ENCODE results near the gene FGF7.
A peak's percentile ranks its signal among the peaks of the same experiment; 100 is the strongest.
"Not testable (repeated sequence)": the region's sequence is repeated elsewhere in the genome, so short reads cannot be mapped to it uniquely, and the experiment has no call there.

The FGF7 gene

DNA sequence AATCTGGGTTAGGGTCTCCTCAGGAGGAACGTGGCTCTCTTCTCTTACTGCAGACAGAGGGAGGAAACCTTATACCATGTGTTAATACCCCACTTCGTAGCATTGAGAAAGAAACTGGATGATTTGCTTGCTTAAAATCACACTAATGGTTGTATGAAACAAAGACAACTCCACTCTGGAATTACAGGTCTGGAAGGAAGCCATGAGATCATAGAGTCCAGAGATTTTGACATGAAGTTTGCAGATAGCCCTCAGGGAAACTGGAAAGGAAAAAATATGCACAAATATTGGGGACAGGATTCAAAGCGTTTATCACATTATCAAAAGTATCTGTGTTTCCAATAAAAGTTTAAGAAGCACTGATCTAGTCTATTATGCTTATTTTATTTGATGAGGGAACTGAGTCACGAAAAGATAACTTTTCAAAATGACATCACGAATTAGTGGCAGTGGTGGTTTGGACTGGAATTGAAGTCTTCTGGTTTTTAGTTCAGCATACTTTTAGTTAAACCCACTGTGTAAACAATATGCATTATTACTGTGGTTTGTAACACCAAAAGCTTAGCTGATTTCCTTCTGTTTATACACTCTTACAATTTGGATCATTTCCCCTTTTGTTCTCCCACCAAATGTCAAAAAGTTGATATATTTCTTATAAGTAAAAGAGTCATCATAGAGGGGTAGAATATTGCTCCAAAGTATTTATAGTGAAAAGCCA is 16.8 kb downstream of the FGF7 start:
- no peak for DNase-seq (ENCODE audit: low spot score)

DNA sequence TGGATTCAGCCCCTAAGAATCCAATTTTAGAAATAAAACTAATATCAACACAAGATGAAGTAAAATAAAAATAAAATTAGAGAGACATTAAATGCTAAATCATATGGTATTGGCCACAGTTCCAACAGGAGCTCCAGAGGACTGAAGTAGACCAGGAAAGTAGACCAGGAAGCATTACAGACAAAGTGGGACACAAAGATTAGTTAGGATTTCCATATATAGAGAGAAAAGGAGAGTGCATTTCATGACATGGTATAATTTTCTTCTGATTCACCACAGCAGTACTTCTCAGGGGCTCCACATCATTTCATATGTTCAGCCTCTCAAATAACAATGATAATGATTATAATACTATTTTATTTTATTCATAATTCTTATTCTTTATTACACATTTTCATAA is 18.3 kb downstream of the FGF7 start:
- no peak for DNase-seq (ENCODE audit: low spot score)

DNA sequence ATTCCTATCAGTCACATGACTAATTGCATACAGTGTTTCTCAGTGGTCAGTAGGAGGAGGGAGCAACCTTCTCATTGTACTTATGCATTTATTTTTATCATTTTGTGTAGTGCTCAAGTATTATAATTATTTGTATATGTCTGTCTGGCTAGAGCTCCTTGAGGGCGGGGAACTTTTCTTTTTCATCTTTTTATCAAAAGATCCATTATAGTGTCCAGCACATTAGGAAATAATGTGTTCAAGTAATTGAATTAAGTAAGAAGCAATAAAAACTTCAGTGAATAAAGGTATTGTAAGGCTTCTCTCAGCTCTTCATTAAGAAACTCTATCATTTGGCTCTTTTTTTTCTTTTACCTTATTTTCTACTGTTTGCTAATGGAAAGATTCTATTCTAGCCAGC is 18.8 kb downstream of the FGF7 start:
- no peak for DNase-seq (ENCODE audit: low spot score)

DNA sequence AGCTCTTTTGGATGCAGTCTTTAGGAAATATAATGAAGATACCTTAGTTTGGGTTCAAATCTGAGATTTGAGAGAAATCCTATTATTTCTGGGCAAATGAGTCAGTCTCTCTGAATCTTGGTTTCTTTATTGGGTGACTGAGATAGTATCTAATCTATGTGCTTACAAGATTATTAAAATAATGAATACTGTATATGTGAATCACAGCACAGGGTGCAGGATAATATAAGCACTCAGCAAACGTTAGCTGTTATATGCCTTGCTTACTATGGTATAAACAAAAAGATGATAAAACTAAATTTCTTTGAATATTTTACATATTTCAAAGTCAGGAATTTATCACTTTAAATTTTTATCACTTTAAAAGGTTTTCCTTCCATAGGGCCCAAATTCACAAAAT is 29.6 kb downstream of the FGF7 start:
- no peak for DNase-seq (ENCODE audit: low spot score)

DNA sequence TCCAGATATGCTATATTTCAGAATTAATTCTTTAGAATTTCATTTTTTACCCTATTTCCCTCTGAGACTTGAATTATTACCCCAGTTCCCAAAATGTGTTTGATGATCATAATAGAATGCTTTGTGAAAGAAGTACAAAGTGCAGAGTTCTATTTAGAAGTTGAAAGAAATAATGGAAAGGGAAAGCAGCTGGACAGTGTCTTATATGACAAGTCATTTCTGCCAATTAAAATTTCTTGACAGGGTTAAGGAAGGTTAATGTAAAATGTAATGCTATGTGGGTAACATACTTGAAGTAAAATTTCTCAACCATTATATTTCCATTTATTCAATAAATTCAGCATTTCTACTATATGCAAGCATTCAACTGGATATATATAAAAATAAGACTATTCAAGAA is 33.1 kb downstream of the FGF7 start:
- DNase-seq (ENCODE audit: low spot score) = no peak

DNA sequence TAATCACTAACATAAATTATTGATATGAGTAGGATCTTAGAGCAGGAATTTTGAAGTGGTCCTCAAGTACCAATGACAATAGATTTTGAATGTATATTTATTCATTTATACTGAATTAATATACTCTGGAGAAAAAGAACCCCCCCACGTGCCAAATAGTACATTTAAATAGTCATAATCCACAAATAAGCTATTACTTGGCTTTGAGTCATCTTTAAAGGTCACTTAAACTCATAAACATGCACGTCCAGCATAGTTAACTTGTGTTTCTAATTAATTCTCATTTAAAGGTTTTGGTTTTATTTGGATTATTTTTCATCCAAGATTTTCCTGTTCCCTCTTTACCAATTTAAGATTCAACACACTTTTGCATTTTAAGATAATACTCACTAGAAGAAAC is 35.1 kb downstream of the FGF7 start:
- DNase-seq (ENCODE audit: low spot score) = peak; percentile 19

DNA sequence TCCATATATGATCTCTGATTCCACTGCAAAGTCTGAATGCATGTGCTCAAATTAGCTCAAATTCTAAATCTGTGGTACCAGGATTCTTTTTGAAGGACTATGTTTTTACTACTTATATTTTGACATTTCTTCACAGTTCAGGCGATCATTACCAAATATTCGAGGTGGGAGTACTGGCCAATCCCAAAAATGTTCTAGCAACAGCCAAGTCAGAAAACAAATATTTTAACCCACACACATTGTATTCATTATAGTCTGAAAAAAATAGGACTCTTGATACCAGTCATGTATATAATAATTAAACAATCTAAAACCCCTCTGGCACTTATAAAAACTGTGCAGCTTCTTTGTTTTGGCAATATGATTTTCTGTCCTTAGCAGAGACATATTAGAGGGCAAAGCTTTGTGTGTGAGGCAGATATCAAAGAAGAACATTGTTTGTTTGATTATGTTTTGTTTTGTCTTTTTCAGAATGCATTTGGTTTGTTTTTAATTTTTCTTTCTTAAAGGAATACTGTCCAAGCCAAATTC is 37.4 kb downstream of the FGF7 start:
- no peak for DNase-seq (ENCODE audit: low spot score)

DNA sequence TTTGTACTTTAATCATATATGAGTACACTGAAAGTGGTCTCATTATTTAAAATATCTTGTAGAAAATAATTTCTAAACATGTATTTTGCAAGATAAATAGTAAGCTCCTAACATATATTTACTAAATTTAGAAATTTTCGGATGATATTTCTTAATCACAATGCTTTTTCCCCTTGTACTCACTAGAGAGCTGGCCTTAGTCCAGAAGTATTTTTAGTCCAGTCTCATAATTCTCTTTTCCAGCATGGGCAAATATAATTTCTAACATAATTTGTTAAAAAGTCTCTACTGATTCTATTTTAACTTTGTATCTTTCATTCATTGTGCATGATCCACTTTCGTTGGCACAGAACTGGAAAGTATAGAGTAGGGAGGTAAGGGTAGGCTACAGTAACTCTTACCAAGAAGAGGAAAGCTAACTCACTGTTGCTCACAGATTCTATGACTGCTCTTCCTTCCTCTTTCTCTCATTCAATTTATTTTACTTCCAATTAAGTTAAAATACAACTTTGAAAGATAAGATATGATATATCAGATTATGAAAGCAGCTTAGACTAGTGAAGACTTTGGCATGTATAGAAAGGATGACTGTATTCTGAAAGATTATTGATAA is 39.3 kb downstream of the FGF7 start:
- no peak for DNase-seq (ENCODE audit: low spot score)

DNA sequence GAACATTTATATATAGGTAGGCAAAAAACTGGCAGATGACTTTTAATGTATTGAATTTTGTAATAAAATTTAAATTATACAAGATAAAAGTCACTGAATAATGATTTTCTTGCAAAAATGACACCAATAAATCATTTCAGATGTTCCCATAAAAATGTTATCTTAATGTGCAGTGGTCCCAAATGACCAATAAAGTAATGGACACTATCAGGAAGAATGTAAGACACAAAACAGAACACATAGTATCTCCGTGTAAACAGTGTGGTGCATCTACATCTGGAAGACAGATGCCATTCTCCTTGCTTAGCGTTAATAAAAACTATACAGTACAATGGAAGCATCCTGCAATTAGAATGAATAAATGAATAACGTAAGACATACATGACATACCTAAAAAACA is 41.5 kb downstream of the FGF7 start:
- DNase-seq (ENCODE audit: low spot score) = no peak

DNA sequence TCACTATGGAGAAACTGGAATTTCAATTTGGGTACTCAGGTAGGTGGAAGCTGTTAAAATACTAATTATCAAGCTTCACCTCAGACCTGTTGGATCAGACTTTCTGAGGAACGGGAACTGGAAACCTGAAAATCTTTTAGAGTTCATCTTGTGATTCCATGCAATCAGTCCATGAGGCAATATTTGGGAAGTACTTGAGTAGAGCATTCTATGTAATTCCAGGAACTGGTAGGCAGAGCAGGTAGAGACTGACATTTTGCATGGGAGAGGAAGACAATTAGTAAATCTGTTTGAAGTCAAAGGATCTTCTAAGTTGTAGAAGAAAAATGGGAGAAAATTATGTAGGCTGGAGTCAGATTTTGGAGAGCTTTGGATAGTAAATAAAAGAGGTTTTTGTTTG is 43.1 kb downstream of the FGF7 start:
- no peak for DNase-seq (ENCODE audit: low spot score)

DNA sequence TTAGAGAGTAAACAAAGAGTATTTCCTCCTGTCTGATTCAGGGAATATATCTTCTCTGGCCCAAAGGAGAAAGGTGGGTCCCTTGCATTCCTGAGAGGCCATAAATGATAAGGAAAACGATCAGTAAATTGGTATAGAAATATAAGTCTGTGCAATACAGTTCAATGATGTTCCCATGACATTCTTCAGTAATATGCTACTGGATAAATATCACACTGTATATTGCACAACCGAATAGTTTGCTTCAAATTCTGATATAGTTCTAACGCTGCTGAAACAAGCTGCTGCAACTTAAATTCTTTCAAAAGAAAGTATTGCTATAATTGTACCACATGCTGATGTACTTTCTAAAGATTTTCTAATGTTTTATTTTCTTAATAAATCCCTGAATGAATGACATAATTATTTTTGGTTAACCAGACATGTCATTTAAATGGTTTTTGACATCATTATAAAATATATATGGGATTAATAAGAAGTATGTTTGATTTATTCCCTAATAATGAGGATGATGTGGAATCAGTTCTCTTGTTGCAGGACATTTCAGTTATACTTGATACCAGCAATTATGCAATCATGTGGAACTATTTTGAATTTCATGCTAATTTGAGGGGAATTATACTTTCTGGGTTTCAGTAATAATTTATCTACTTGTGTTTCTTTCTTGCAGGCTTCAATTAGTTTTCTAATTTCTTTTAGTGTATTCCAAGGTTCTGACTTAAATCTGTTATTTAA is 44.9 kb downstream of the FGF7 start:
- no peak for DNase-seq (ENCODE audit: low spot score)

DNA sequence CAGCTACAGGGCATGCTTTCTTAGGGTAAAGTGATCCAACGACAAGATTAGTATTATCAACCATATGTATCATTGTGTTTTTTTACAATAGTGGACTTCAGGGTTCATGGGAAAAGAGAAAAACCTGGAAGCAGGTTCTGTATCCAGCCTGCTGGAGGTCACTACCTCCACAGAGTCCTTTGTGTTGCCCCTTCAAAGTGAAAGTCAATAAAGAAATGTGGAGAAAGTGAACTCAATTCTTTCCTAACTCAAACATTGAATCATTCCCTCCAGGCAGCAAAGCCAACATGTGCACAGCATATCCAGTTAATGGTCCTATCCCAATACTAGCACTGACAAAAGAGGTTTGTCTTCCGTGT is 45.4 kb downstream of the FGF7 start:
- DNase-seq (ENCODE audit: low spot score) = no peak

DNA sequence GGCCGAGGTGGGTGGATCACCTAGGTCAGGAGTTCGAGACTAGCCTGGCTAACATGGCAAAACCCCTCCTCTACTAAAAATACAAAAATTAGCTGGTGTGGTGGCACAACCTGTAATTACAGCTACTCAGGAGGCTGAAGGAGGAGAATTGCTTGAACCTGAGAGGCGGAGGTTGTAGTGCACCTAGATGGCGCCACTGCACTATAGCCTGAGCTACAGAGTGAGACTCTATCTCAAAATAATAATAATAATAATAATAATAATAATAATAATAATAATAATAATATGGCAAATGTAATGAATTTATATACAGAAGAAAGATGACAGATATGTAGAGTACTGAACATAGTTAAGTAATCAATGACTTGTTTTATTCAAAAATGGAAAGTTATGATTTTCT is 48.2 kb downstream of the FGF7 start:
- DNase-seq (ENCODE audit: low spot score) = peak; percentile 15

DNA sequence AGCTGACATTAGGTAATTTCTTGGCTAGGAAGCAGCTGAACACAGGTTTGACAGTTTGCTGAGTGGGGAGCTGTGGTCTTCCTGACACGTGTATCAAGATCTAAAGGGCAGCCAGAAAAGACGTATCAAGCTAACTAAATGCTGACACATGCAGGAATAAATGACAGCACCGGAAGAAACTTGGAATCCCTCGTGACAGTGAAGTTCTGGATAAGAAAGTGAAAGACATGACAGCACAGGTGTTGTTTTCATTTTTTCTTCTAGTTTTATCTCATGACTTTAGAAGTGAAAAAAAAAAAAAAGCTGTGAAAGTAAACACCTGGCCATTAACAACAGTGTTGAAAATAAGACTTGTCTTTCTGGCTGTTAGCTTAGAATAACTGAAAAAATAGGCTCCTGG is 48.7 kb downstream of the FGF7 start:
- DNase-seq (ENCODE audit: low spot score) = no peak

DNA sequence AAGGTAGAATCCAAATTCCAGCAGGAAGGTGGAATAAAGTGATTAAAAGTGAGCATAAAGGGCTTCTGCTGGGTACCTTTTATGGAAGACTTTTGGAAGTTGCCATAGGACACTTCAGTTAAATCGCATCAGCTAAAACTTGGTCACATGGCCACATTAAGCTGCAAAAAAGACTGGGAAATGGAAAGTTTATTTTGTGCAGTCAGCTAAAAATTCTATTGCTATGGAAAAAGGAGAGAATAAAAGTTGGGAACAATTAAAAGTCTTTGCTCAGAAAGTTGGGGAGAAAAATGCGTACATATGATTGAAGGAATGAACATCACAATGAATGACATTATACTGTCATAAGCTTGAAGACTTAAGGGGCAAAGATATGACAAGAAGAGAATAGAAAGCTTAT is 49.3 kb downstream of the FGF7 start:
- DNase-seq (ENCODE audit: low spot score) = no peak

DNA sequence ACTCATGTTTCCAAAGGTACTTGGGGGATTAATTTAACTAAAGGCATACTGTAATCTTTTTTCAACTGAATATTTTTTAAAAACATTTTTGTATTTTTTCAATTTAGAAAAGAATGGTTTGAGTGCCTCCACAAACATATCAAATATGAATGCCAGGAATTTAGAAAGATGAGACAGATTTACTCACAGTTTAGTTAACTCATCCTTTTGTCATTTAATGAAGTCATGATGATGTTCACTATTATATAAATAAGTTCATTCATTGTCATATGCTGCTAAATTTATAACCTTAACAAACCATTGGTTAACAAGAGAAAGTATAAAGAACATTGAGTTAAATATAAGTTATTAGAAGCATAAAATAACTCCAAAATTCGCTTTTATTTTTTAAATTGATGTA is 50.0 kb downstream of the FGF7 start:
- peak; percentile 31 for DNase-seq (ENCODE audit: low spot score)

DNA sequence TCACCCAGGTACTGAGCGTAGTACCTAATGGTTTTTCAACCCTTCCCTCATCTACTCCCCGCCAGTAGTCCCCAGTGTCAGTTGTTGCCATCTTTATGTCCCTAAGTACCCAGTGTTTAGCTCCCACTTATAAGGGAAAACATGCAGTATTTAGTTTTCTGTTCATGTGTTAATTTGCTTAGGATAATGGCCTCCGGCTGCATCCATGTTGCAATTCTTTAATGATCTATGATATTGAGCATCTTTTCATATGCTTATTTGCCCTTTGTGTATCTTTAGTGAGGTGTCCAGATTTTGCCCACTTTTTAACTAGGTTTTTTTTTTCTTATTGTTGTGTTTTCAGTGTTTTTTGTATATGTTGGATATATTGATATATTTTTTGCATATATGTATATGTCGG is 55.0 kb downstream of the FGF7 start:
- DNase-seq (ENCODE audit: low spot score) = not testable (repeated sequence)

DNA sequence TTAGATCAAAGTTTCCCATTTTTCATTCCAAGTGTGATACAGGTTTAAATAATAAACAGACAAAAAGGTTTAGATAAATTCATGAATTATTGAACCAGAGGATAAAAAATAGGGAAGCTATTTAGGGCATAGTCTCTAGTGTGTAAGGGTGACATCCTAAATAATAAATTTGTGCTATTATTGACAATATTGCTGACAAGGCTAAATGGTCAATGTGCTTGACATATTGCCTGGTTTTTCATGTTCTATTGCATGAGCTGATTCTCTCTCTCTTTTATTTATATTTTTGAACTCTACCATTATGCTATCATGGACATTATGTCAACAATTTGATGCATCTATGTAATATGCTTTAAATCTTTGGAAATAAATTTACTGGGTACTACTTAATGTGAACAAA is 55.9 kb downstream of the FGF7 start:
- not testable (repeated sequence) for DNase-seq (ENCODE audit: low spot score)

DNA sequence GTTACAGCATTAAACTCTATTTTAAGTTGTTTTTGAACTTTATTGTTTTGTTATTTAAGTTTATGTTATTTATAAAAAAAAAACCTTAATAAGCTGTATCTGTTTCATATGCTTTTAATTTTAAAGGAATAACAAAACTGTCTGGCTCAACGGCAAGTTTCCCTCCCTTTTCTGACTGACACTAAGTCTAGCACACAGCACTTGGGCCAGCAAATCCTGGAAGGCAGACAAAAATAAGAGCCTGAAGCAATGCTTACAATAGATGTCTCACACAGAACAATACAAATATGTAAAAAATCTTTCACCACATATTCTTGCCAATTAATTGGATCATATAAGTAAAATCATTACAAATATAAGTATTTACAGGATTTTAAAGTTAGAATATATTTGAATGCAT is 62.4 kb downstream of the FGF7 start:
- DNase-seq (ENCODE audit: low spot score) = not testable (repeated sequence)

DNA sequence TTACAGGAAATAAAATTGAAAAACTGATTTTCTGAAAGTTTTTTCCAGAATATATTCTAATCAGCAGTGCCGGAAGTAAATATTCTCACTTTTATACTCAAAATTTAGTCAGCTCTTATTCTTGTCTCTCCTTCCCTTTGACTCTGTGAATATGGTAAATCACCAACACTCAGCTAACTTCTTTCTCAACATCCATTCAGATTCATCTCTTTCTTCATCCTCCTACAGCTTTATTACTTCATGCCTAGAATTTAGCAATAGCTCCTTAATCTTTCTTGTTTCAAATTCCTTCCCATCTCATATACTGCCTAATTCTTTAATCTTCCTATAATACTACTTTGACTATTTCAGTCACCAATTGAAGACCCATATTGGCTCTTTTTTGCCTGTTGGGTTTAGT is 67.9 kb downstream of the FGF7 start:
- no peak for DNase-seq (ENCODE audit: low spot score)

DNA sequence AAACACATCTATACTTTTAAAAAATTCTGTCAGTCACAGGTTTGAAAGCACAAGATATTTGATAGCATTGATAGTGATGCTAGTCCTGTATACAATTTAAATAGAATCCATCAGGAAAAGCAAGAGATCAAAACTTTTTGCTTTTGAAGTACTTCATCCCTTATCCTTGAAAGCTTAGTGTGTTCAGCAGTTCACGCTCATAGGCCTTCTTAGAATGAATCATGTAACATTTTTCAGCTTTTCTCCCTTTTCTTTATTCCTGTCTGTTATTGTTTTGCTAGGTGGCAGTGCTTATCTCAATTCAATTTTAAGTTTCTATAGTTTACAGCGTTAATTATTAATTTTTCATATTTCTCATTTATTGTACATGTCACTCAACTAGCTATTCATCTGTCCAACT is 69.1 kb downstream of the FGF7 start:
- DNase-seq (ENCODE audit: low spot score) = no peak

DNA sequence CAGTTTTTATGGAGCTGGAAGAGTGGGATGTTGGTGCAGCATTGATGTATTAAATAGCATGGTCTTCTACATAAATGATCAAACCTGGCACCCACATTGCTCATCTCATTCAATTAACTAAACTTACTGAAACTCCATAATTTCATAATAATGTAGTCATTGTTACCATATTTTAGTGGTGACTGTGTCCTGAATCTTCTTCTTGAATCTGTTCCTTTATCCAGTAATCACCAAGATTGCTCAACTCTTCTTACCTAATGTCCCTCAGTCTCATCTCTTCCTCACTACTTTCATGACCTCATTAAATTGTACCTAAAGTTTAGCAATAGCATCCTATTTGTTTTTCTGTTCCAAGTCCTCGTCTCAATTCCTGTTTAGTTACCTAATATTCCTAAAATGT is 69.8 kb downstream of the FGF7 start:
- peak; percentile 33 for DNase-seq (ENCODE audit: low spot score)

DNA sequence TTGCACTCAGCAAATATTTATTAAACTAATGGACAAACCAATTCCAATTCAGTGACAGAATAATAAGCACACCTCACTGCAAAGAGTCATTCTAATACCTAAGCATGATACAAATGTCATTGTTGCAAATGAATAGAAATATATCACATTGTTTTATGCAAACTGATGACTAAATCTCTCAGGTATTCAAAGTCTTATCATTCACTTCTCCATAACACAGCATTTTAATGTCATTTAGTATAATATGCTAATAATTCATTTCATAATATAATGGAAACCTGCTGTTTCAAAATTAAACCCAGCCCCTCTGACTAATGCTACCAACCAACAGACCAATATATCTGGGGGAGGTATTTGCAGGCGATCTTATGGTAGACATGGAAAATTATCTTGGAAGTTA is 71.8 kb downstream of the FGF7 start:
- no peak for DNase-seq (ENCODE audit: low spot score)
